ENCODE measurements around the gene DMPK. TPM values are rescaled to one million over a fixed set of nuclear protein-coding genes. Genes with fewer than 3 reads are reported as not detected.
A peak's percentile ranks its signal among the peaks of the same experiment; 100 is the strongest.
"Not testable (repeated sequence)": the region's sequence is repeated elsewhere in the genome, so short reads cannot be mapped to it uniquely, and the experiment has no call there.

DMPK gene
- total RNA-seq, 1 donor from 2014 or later = 5.0 TPM

- peak; percentile 96 to 98 for DNase-seq (ENCODE audit: low read depth in 2 of 2)
Measured at GRCh38 chr19:45768984-45769782, 13.1 kb downstream of the DMPK start, which contains the start of gene SIX5. TSS of gene SIX5 (minus strand) at chr19:45769252. CDS start at chr19:45768844, 408 bp downstream.

GRCh38 chr19:45768655-45768983 lies 13.7 kb downstream of the DMPK start:
- DNase-seq (ENCODE audit: low read depth in 2 of 2) = peak in 1 of 2 donors; percentile 43

- peak in 1 of 2 donors; percentile 70 for DNase-seq (ENCODE audit: low read depth in 2 of 2)
Measured at GRCh38 chr19:45767881-45768654, 14.2 kb downstream of the DMPK start.

GRCh38 chr19:45767410-45767880 lies 14.8 kb downstream of the DMPK start:
- peak in 1 of 2 donors; percentile 77 for DNase-seq (ENCODE audit: low read depth in 2 of 2)

GRCh38 chr19:45766869-45767346 lies 15.4 kb downstream of the DMPK start:
- peak in 1 of 2 donors; percentile 16 for DNase-seq (ENCODE audit: low read depth in 2 of 2)

- no peak for DNase-seq (ENCODE audit: low read depth in 2 of 2)
Measured at GRCh38 chr19:45766296-45766868, 15.9 kb downstream of the DMPK start.

GRCh38 chr19:45765702-45766295 lies 16.5 kb downstream of the DMPK start:
- no peak for DNase-seq (ENCODE audit: low read depth in 2 of 2)

- no peak for DNase-seq (ENCODE audit: low read depth in 2 of 2)
Measured at GRCh38 chr19:45764945-45765701, 17.2 kb downstream of the DMPK start.

GRCh38 chr19:45764475-45764874 lies 17.8 kb downstream of the DMPK start:
- no peak for DNase-seq (ENCODE audit: low read depth in 2 of 2)

- no peak for DNase-seq (ENCODE audit: low read depth in 2 of 2)
Measured at GRCh38 chr19:45763691-45764294, 18.5 kb downstream of the DMPK start.

- no peak for DNase-seq (ENCODE audit: low read depth in 2 of 2)
Measured at GRCh38 chr19:45762870-45763631, 19.2 kb downstream of the DMPK start.

GRCh38 chr19:45761714-45762113 lies 20.6 kb downstream of the DMPK start:
- no peak for DNase-seq (ENCODE audit: low read depth in 2 of 2)

GRCh38 chr19:45758921-45759320 lies 23.4 kb downstream of the DMPK start:
- DNase-seq (ENCODE audit: low read depth in 2 of 2) = no peak

GRCh38 chr19:45757695-45758094 lies 24.6 kb downstream of the DMPK start:
- DNase-seq (ENCODE audit: low read depth in 2 of 2) = no peak

GRCh38 chr19:45754323-45754722 lies 28.0 kb downstream of the DMPK start:
- DNase-seq (ENCODE audit: low read depth in 2 of 2) = no peak

- DNase-seq (ENCODE audit: low read depth in 2 of 2) = no peak
Measured at GRCh38 chr19:45753548-45753947, 28.7 kb downstream of the DMPK start.

GRCh38 chr19:45752639-45753038 lies 29.7 kb downstream of the DMPK start:
- no peak for DNase-seq (ENCODE audit: low read depth in 2 of 2)

GRCh38 chr19:45751483-45751882 lies 30.8 kb downstream of the DMPK start:
- DNase-seq (ENCODE audit: low read depth in 2 of 2) = not testable (repeated sequence)

GRCh38 chr19:45747513-45747912 lies 34.8 kb downstream of the DMPK start:
- no peak for DNase-seq (ENCODE audit: low read depth in 2 of 2)

GRCh38 chr19:45746866-45747265 lies 35.4 kb downstream of the DMPK start:
- DNase-seq (ENCODE audit: low read depth in 2 of 2) = no peak

Measured in dermis microvascular lymphatic vessel endothelial cell (primary cell).